Gastrocnemius medialis (tissue), 4 donors: ENCODE data around the gene NUP85. TPM values are rescaled to one million over a fixed set of nuclear protein-coding genes. Genes with fewer than 3 reads are reported as not detected.

Experiments used
- ATAC-seq, 2 donors: fragments of 150-250 bp; one replicate each; pipeline ENCODE4 v1.9.1; 2016
- DNase-seq, 2 donors: peaks; one replicate each; pipeline ENCODE4 v3.0.0-alpha.2; 2019
- H3K27ac ChIP-seq, 4 donors: fragments of 200-600 bp; sonication (generic); 1 replicate in 1 of 4; 2 replicates in 3 of 4; pipeline ENCODE4 v1.5.1; 2016 to 2018; ENCODE audit warnings: mild to moderate bottlenecking in 2 of 4, moderate library complexity in 1 of 4
- H3K27me3 ChIP-seq, 3 donors: fragments of 200-600 bp; sonication (generic) in 2 of 3; 1 replicate in 1 of 3; 2 replicates in 2 of 3; pipeline versions ENCODE4 v1.5.1 to v1.6.0; 2016 to 2019; ENCODE audit warnings: mild to moderate bottlenecking in 1 of 3, moderate library complexity in 1 of 3
- H3K36me3 ChIP-seq, 2 donors: fragments of 200-600 bp; sonication (generic) in 1 of 2; one replicate each; pipeline ENCODE4 v1.5.1; 2017 to 2018
- H3K4me1 ChIP-seq, 2 donors: fragments of 200-600 bp; sonication (generic) in 1 of 2; one replicate each; pipeline ENCODE4 v1.5.1; 2016 to 2017; ENCODE audit warnings: mild to moderate bottlenecking in 2 of 2
- H3K4me3 ChIP-seq, 4 donors: fragments of 200-600 bp; sonication (generic) in 3 of 4; 1 replicate in 1 of 4; 2 replicates in 3 of 4; pipeline ENCODE4 v1.5.1; 2016 to 2019; ENCODE audit warnings: mild to moderate bottlenecking in 2 of 4
- H3K9me3 ChIP-seq, 3 donors: fragments of 200-600 bp; sonication (generic) in 2 of 3; 1 replicate in 1 of 3; 2 replicates in 2 of 3; pipeline ENCODE4 v1.5.1; 2016 to 2019
- POLR2A ChIP-seq, 2 donors: fragments of 450-650 bp; IDR thresholded peaks; one replicate each; pipeline ENCODE4 v1.6.1; 2017; ENCODE audit warnings: antibody characterized with exemption in 2 of 2, mild to moderate bottlenecking in 2 of 2, moderate library complexity in 2 of 2
- in situ Hi-C, 4 donors: fragments of 200-750 bp; cut with MboI; loops; one replicate each; pipeline versions ENCODE4 v1.15.0 to v1.8.0; 2017; ENCODE audit warnings: low sequenced_read_pairs in 4 of 4
- intact Hi-C: fragments of 100-400 bp; cut with DNase I; formaldehyde crosslinking; loops from one replicate; pipeline ENCODE4 v1.15.1; 2023; ENCODE audit warnings: low total_unique reads
- total RNA-seq, 4 donors: library from RNA; depleted of rRNA; stranded (reverse); fragments of >200 nt; gene quantifications; one replicate each; pipeline versions ENCODE4 v1.1.0 to v1.2.3, GENCODE V29; 2016
- TF ChIP-seq, protein P1 (sequence below), 5 experiments: fragments of 450-650 bp in 3 of 5; fragments of 200-600 bp in 2 of 5; sonication (generic) in 2 of 5; IDR thresholded peaks in 4 of 5; conservative IDR thresholded peaks in 1 of 5; 1 replicate in 4 of 5; 2 replicates in 1 of 5; pipeline ENCODE4 v1.5.1; 2016 to 2019; ENCODE audit warnings: antibody characterized with exemption in 5 of 5, mild to moderate bottlenecking in 3 of 5, moderate library complexity in 3 of 5

Gene NUP85
- total RNA-seq, 4 donors from 2014 or later = 9.4 to 27.7 (median 13.6) TPM

DNA sequence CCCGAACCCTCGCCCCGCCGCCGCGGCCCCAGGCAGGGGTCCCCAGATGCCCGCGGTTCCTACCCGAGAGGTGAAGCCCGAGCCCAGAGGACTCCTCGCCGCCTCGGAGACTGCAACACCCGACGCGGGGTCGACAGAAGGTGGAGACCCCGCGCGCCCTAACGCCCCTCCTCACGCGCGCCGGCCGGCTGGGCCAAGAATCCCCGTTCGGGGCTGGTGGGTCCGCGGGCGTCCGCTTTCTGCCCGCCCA is 23.2 kb upstream of the NUP85 start:
- in situ Hi-C loops (loop anchor here in 1 of 4 donors (25.0 kb wide), 1 partner anchor 220 kb away; the partner anchor contains the start of gene HID1), intact Hi-C loops (loop anchor here (5.0 kb wide), 1 partner anchor 50 kb away; the partner anchor contains the start of gene NT5C)
- peaks cover 27 to 28% of the 10 kb centered on the region in 2 donors for H3K4me1 ChIP-seq
- no peaks in the 10 kb centered on the region for H3K9me3 ChIP-seq
- H3K4me3 ChIP-seq = peak overlapping the region; percentile 88 to 99 (median 93)
- H3K27ac ChIP-seq = peak overlapping the region; percentile 90 to 100 (median 96)
- no peaks in the 10 kb centered on the region for H3K27me3 ChIP-seq
- no peak for TF ChIP-seq POLR2A (IDR thresholded peaks at IDR 0.05)
- TF ChIP-seq, protein P1, sequence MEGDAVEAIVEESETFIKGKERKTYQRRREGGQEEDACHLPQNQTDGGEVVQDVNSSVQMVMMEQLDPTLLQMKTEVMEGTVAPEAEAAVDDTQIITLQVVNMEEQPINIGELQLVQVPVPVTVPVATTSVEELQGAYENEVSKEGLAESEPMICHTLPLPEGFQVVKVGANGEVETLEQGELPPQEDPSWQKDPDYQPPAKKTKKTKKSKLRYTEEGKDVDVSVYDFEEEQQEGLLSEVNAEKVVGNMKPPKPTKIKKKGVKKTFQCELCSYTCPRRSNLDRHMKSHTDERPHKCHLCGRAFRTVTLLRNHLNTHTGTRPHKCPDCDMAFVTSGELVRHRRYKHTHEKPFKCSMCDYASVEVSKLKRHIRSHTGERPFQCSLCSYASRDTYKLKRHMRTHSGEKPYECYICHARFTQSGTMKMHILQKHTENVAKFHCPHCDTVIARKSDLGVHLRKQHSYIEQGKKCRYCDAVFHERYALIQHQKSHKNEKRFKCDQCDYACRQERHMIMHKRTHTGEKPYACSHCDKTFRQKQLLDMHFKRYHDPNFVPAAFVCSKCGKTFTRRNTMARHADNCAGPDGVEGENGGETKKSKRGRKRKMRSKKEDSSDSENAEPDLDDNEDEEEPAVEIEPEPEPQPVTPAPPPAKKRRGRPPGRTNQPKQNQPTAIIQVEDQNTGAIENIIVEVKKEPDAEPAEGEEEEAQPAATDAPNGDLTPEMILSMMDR (IDR thresholded peaks at IDR 0.05 in 4 of 5, conservative IDR thresholded peaks at IDR 0.05 in 1 of 5) = no peak
- ATAC-seq = peak in 1 of 2 donors; percentile 0
- peaks cover 0 to 9% of the 10 kb centered on the region in 2 donors for H3K36me3 ChIP-seq
- peak in 1 of 2 donors; percentile 19 for DNase-seq

DNA sequence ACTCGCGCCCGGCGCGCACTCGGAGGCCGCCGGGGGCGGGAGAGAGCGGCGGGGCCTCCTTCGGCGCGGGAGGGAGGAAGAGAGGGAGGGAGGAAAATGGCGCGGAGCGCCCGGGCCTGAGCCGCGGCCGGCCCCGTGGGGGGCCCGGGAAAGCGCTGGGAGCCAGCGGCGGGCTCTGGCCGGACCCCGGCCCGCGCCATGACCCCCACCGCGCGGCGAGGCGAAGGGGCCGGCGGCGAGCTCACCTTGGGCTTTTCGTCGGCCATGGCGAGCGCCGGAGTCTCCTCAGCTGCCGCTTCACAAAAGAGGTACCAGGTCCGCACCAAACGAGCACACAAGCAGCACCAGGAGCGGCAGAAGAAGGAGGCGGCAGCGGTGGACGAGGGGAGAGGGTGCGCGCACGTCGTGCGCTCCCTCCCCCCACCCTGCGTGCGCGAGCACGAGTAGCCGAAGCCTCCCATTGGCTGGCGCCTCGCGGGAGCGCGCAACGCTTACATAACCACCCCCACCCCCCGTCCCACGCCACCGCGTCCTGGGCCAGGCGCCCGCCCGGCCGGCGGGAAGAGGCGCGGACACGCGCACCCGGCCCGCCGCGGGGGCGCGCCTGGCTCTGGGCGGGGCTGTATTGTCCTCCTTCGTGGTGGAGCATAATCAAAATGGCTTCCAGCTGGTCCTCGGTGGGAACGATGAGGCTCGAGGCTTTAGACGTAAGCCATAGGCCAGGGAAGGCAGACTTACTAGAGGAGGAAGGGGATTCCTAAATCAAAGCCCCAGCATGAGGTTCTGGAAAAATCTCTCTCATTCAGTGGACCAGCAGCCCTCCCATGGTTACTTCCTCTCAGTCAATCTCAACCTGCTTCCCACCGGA is 22.7 kb upstream of the NUP85 start, which contains the start of gene SUMO2:
Gene SUMO2, minus strand, starts transcription at position 391 of the 868 bp plus-strand sequence. Its CDS starts 125 bp downstream, at position 266.
- ATAC-seq (peak; percentile 93 to 96), DNase-seq (peak; percentile 93 to 96)
- in situ Hi-C loops (loop anchor here in 1 of 4 donors (25.0 kb wide), 1 partner anchor 221 kb away; the partner anchor contains the start of gene HID1), intact Hi-C loops (loop anchor here (1.0 to 5.0 kb wide), 2 partner anchors 22 to 51 kb away; partner anchors contain the start of genes NT5C and NUP85)
- Histone ChIP-seq H3K4me3 (peak within 1 kb of the TSS; percentile 88 to 99 (median 93)), H3K9me3 (no peaks in the 10 kb centered on the region), H3K27ac (peak within 1 kb of the TSS; percentile 90 to 100 (median 96)), H3K4me1 (peaks cover 27 to 28% of the 10 kb centered on the region in 2 donors), H3K36me3 (peaks cover 0 to 5% of the 10 kb centered on the region in 2 donors), H3K27me3 (no peaks in the 10 kb centered on the region)
- peak; percentile 72 to 79 for TF ChIP-seq POLR2A (IDR thresholded peaks at IDR 0.05)
- TF ChIP-seq, protein P1 (IDR thresholded peaks at IDR 0.05 in 4 of 5, conservative IDR thresholded peaks at IDR 0.05 in 1 of 5) = peak in 4 of 5 experiments; percentile 38 to 65 (median 48)

DNA sequence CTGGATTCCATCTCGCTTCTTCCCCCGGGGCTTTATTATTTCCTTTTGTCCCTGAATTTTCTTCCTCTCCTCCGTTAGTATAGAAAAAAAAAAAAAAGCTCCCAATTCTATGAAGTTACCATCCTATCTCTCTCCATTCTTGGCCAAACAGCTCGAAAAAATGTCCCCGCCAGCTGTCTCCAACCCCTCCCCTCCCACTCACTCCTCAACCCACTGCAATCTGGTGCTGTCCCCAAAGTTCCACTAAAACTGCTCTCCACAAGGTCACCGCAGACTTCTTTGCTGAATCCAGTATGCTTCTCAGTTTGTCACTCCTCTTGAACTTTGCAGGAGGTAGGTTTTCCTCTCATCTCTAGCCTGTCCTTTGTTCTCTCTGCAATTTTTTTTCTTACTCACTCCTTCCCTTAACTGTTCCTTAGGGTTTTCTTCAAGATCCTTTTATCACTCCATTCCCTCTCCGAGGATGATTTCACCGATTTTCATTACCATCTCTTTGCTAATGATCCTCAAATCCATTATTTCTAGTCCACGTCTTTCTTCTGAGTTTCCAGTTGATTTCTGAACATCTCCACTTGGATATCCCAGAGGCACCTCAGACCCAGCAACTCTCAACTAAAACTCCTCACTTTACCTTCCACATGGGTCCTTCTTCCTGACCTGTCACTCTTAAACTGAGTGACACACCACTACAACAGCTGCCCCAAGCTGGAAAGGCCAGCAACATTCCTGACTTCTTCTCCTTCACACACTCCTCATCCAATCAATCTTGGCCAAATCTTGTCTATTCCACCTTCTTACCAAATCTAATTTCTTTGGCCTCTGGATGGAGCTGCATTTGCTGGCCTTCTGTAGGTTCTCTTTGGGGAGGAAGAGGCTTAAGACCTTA is 21.2 kb upstream of the NUP85 start:
- H3K9me3 ChIP-seq = no peaks in the 10 kb centered on the region
- TF ChIP-seq, protein P1 (IDR thresholded peaks at IDR 0.05 in 4 of 5, conservative IDR thresholded peaks at IDR 0.05 in 1 of 5) = no peak
- TF ChIP-seq POLR2A (IDR thresholded peaks at IDR 0.05) = no peak
- intact Hi-C loops (loop anchor here (1.0 to 5.0 kb wide), 2 partner anchors 21 to 52 kb away; partner anchors contain the start of genes NT5C and NUP85), in situ Hi-C loops (loop anchor here in 1 of 4 donors (25.0 kb wide), 1 partner anchor 222 kb away; the partner anchor contains the start of gene HID1)
- DNase-seq = no peak
- H3K36me3 ChIP-seq = peaks cover 0 to 5% of the 10 kb centered on the region in 2 donors
- ATAC-seq = no peak
- no peak overlapping the region for H3K4me3 ChIP-seq
- H3K27me3 ChIP-seq = no peaks in the 10 kb centered on the region
- H3K27ac ChIP-seq = peak overlapping the region in 1 of 4 donors; percentile 90
- H3K4me1 ChIP-seq = peaks cover 27 to 28% of the 10 kb centered on the region in 2 donors

DNA sequence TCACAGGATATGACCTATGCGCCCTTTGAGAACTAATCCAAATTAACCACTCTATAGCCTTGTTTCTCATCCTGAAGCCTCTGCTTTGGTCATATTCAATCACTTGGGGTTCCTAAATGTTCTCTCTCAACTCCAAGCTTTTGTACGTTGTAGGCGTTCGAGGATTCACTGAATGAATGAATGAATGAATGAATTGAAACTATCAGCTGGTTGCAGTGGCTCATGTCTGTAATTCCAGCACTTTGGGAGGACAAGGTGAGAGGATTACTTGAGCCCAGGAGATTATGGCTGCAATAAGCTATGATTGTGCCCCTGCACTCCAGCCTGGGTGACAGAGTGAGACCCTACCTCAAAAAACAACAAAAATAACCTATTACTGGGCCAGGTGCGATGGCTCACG is 16.9 kb upstream of the NUP85 start:
- DNase-seq (no peak), ATAC-seq (no peak)
- Histone ChIP-seq H3K36me3 (no peaks in the 10 kb centered on the region), H3K9me3 (no peaks in the 10 kb centered on the region), H3K27me3 (no peaks in the 10 kb centered on the region), H3K27ac (no peak overlapping the region), H3K4me1 (peaks cover under 1% of the 10 kb centered on the region in 2 donors), H3K4me3 (no peak overlapping the region)
- no peak for TF ChIP-seq POLR2A (IDR thresholded peaks at IDR 0.05)
- TF ChIP-seq, protein P1 (IDR thresholded peaks at IDR 0.05 in 4 of 5, conservative IDR thresholded peaks at IDR 0.05 in 1 of 5) = no peak
- intact Hi-C loops = no loop called here
- in situ Hi-C loops = loop anchor here in 1 of 4 donors (25.0 kb wide), 1 partner anchor 226 kb away; the partner anchor contains the start of gene HID1
